HepG2 (cell line): Measurements from ENCODE around the gene C9orf43. TPM values are rescaled to one million over a fixed set of nuclear protein-coding genes. Genes with fewer than 3 reads are reported as not detected.

Experiments
- AKAP8 ChIP-seq: sonication (generic); formaldehyde crosslinking; IDR thresholded peaks from 2 replicates; pipeline ENCODE4 v1.5.1; 2020; ENCODE audit warnings: mild to moderate bottlenecking, missing genetic modification reagents
- BCL6 ChIP-seq: IDR thresholded peaks from 2 replicates; pipeline ENCODE4 v1.6.1; 2016; ENCODE audit warnings: missing genetic modification reagents, missing compliant biosample characterization
- E2F5 ChIP-seq: sonication (generic); formaldehyde crosslinking; conservative IDR thresholded peaks from 2 replicates; pipeline ENCODE4 v1.4.0; 2020; ENCODE audit warnings: missing genetic modification reagents
- HNF4A ChIP-seq: sonication (generic); formaldehyde crosslinking; IDR thresholded peaks from 2 replicates; pipeline ENCODE4 v1.4.0; 2020; ENCODE audit warnings: missing genetic modification reagents
- HOXA7 ChIP-seq: sonication (generic); formaldehyde crosslinking; IDR thresholded peaks from 2 replicates; pipeline ENCODE4 v1.8.1; 2022; ENCODE audit warnings: mild to moderate bottlenecking, missing genetic modification reagents, moderate library complexity
- MED13 ChIP-seq: sonication (generic); formaldehyde crosslinking; IDR thresholded peaks from 2 replicates; pipeline ENCODE4 v1.5.0; 2020; ENCODE audit warnings: missing genetic modification reagents
- MIXL1 ChIP-seq: IDR thresholded peaks from 2 replicates; pipeline ENCODE4 v1.6.1; 2016
- MLLT10 ChIP-seq: sonication (generic); formaldehyde crosslinking; IDR thresholded peaks from 2 replicates; pipeline ENCODE4 v1.4.0; 2020; ENCODE audit warnings: missing genetic modification reagents
- NCOA1 ChIP-seq: sonication (generic); formaldehyde crosslinking; IDR thresholded peaks from 2 replicates; pipeline ENCODE4 v1.9.0; 2021; ENCODE audit warnings: missing genetic modification reagents
- PBX3 ChIP-seq: sonication (generic); formaldehyde crosslinking; IDR thresholded peaks from 2 replicates; pipeline ENCODE4 v1.8.1; 2023; ENCODE audit warnings: missing genetic modification reagents, inconsistent platforms, borderline replicate concordance
- PHF21A ChIP-seq: sonication (generic); formaldehyde crosslinking; IDR thresholded peaks from 2 replicates; pipeline ENCODE4 v1.5.0; 2020; ENCODE audit warnings: mild to moderate bottlenecking, missing genetic modification reagents
- PLSCR1 ChIP-seq: sonication (generic); formaldehyde crosslinking; IDR thresholded peaks from 2 replicates; pipeline ENCODE4 v1.5.0; 2020; ENCODE audit warnings: missing genetic modification reagents, mild to moderate bottlenecking, borderline replicate concordance
- PRDM15 ChIP-seq: sonication (generic); formaldehyde crosslinking; IDR thresholded peaks from 2 replicates; pipeline ENCODE4 v1.4.0; 2020; ENCODE audit warnings: missing genetic modification reagents
- PTBP1 ChIP-seq: fragments of 200-400 bp; formaldehyde crosslinking; IDR thresholded peaks from 2 replicates; pipeline ENCODE4 v1.6.1; 2018; ENCODE audit warnings: low read length, low read depth; ENCODE audit not compliant: poor library complexity, severe bottlenecking
- UBTF ChIP-seq: sonication (generic); formaldehyde crosslinking; IDR thresholded peaks from 2 replicates; pipeline ENCODE4 v1.4.0; 2020; ENCODE audit warnings: mild to moderate bottlenecking, missing genetic modification reagents
- ZFP62 ChIP-seq: sonication (generic); formaldehyde crosslinking; IDR thresholded peaks from 2 replicates; pipeline ENCODE4 v1.4.0; 2020; ENCODE audit warnings: missing genetic modification reagents
- ZNF205 ChIP-seq: IDR thresholded peaks from 2 replicates; pipeline ENCODE4 v1.6.1; 2018; ENCODE audit warnings: missing biosample characterization, missing genetic modification reagents
- ZNF552 ChIP-seq: sonication (generic); formaldehyde crosslinking; IDR thresholded peaks from 2 replicates; pipeline ENCODE4 v1.9.0; 2022; ENCODE audit warnings: missing genetic modification reagents, mild to moderate bottlenecking, borderline replicate concordance
- ZNF558 ChIP-seq: sonication (generic); formaldehyde crosslinking; IDR thresholded peaks from 2 replicates; pipeline ENCODE4 v1.9.0; 2022; ENCODE audit warnings: mild to moderate bottlenecking, missing genetic modification reagents, borderline replicate concordance
- ZNF614 ChIP-seq: IDR thresholded peaks from 2 replicates; pipeline ENCODE4 v1.6.1; 2018; ENCODE audit warnings: missing biosample characterization, missing genetic modification reagents, inconsistent platforms, borderline replicate concordance
- ZNF788 ChIP-seq: sonication (generic); formaldehyde crosslinking; IDR thresholded peaks from 2 replicates; pipeline ENCODE4 v1.5.0; 2020; ENCODE audit warnings: mild to moderate bottlenecking, missing genetic modification reagents, borderline replicate concordance
- polyA plus RNA-seq, 8 experiments: library from polyadenylated mRNA; depleted of rRNA in 3 of 8; stranded (reverse) in 7 of 8; unstranded in 1 of 8; fragments of >200 nt; fragmentation: Illumina TruSeq in 4 of 8; extraction: Trizol in 4 of 8; gene quantifications; 2 replicates each; pipeline versions ENCODE4 v1.2.1 to v1.2.3, GENCODE V29; 2011 to 2016; ENCODE audit warnings: low read depth in 4 of 8, missing spikeins in 1 of 8, mixed read lengths in 1 of 8; ENCODE audit not compliant: insufficient read depth in 1 of 8
- total RNA-seq, 5 experiments: library from RNA; depleted of rRNA; stranded (reverse); fragments of >200 nt; fragmentation: Illumina TruSeq; extraction: Trizol; gene quantifications; 2 replicates each; pipeline ENCODE4 v1.2.3, GENCODE V29; 2016; ENCODE audit warnings: low read depth in 1 of 5

C9orf43 gene
- total and polyA plus RNA-seq, 2 of the 13 experiments (the other 11 are each of a cell fraction or from before 2014, with no cell fraction given), result 0.24 to 0.31 TPM

GRCh38 chr9:113401027-113401792 is 9.3 kb upstream of the C9orf43 start, which contains the start of gene ALAD (continued):
- TF ChIP-seq PLSCR1, result no peak
- no peak for TF ChIP-seq E2F5 (CRISPR knock-in tag)
- no peak for TF ChIP-seq MLLT10
- peak; percentile 76; the same call in 1 of the 2 replicates for TF ChIP-seq ZNF788 (CRISPR knock-in tag)
- TF ChIP-seq ZNF552 (CRISPR knock-in tag), result peak; percentile 41; the same call in 1 of the 2 replicates
- TF ChIP-seq UBTF, result peak; percentile 54
- TF ChIP-seq ZNF614 (CRISPR knock-in tag), result peak; percentile 84; the same call in 1 of the 2 replicates
- TF ChIP-seq MED13, result 0 out of 2 replicates have a peak, but pooled peaks have one; percentile 68
- TF ChIP-seq PHF21A, result peak; percentile 91
- TF ChIP-seq AKAP8 (CRISPR knock-in tag), result no peak
- TF ChIP-seq ZFP62 (CRISPR knock-in tag), result no peak
- TF ChIP-seq ZNF205 (CRISPR knock-in tag), result peak; percentile 82; the same call in 1 of the 2 replicates
- TF ChIP-seq HNF4A (CRISPR knock-in tag), result peak; percentile 55
- TF ChIP-seq PTBP1, result no peak
- TF ChIP-seq ZNF558 (CRISPR knock-in tag), result 0 out of 2 replicates have a peak, but pooled peaks have one; percentile 77
- TF ChIP-seq BCL6 (CRISPR knock-in tag), result peak; percentile 55
- peak; percentile 41; the same call in 1 of the 2 replicates for TF ChIP-seq PRDM15
- TF ChIP-seq HOXA7 (CRISPR knock-in tag), result no peak
- peak; percentile 69; the same call in 1 of the 2 replicates for TF ChIP-seq MIXL1 (CRISPR knock-in tag)
- TF ChIP-seq PBX3 (CRISPR knock-in tag), result no peak
- TF ChIP-seq NCOA1 (CRISPR knock-in tag), result 0 out of 2 replicates have a peak, but pooled peaks have one; percentile 40
